Activated CD8-positive, alpha-beta memory T cell treated with anti-CD3 and anti-CD28 coated beads, Interleukin-2, amount 50 U/mL, for 24 hours (primary cell): ENCODE results near the gene SLC16A14.
"Not testable (repeated sequence)": the region's sequence is repeated elsewhere in the genome, so short reads cannot be mapped to it uniquely, and the experiment has no call there.

Experiments used
- DNase-seq: peaks from one replicate; pipeline ENCODE4 v3.0.0-alpha.2; 2020; ENCODE audit errors: extremely low read depth

The SLC16A14 gene, protein sequence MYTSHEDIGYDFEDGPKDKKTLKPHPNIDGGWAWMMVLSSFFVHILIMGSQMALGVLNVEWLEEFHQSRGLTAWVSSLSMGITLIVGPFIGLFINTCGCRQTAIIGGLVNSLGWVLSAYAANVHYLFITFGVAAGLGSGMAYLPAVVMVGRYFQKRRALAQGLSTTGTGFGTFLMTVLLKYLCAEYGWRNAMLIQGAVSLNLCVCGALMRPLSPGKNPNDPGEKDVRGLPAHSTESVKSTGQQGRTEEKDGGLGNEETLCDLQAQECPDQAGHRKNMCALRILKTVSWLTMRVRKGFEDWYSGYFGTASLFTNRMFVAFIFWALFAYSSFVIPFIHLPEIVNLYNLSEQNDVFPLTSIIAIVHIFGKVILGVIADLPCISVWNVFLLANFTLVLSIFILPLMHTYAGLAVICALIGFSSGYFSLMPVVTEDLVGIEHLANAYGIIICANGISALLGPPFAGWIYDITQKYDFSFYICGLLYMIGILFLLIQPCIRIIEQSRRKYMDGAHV

DNA sequence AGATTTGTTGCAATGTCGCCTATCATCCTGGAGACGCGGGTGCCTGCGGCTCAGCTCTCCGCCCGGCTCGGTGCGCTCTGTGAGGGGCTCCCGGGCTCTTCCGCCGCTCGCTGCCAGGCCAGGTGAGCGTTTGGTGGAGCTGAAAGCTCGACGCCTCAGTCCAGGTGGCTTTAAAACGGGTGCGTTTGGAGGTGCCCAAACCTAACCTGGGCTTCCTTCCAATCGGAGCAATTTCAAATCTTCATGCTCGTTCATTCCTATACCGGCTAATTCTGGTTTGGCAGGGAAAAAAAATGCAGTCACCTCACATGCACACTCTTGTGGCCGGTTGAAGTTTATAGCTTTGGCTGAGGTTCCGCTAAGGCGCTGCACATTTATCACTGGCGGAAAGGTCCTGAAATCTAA is at the start of gene SLC16A14:
TSS of gene SLC16A14 (minus strand) at position 274 of the 405 bp plus-strand sequence. CDS start 9,572 bp downstream, outside the sequence.
- DNase-seq, result no peak

DNA sequence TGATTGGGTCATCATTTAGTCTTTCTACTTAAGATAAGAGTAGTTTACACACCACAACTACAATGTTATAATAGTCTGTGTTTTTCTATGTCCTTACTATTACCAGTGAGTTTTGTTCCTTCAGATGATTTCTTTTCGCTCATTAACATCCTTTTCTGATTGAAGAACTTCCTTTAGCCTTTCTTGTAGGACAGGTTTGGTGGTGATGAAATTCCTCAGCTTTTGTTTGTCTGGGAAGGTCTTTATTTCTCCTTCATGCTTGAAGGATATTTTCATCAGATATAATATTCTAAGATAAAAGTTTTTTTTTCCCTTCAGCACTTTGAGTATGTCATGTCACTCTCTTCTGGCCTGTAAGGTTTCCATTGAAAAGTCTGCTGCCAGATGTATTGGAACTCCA is 38.0 kb upstream of the SLC16A14 start:
- no peak for DNase-seq

DNA sequence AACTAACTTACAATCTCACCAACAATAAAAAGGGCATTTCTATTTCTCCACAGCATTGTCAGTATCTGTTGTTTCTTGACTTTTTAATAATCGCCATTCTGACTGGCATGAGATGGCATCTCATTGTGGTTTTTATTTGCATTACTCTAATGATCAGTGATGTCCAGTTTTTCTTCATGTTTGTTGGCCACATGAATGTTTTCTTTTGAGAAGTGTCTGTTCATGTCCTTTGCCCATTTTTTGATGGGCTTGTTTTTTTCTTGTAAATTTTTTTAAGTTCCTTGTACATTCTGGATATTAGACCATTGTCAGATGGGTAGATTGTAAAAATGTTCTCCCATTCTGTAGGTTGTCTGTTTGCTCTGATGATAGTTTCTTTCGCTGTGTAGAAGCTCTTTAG is 33.2 kb upstream of the SLC16A14 start:
- not testable (repeated sequence) for DNase-seq

DNA sequence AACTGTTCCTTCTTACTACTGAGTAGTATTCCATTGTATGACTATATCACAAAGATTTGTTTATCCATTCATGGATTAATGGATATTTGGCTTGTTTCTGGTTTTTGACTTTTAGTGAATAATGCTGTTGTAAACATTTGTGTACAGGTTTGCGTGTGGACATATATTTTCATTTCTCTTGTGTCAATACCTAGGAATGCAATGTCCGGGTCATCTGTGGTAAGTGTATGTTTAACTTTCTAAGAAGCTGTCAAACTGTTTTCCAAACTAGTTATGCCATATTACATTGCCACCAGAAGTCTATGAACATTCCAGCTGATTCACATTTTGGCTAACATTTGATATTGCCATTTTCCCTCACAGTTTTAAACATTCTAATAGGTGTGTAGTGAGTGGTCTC is 29.1 kb upstream of the SLC16A14 start:
- no peak for DNase-seq

DNA sequence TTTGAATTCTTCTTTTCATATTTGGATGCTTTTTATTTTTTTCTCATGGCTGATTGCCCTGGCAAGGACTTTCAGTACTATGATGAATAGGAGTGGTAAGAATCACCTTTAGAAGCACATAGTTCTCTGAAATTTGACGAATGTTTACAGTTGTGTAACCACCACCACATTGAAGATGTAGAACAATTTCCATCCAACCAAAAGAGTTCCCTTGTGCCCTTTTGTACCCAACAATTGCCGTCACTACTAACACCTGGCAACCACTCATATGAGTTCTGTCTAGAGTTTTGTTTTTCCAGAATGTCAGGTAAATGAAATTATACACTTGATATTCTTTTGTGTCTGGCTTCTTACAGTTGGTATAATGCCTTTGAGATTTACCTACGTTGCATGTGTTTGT is 28.7 kb upstream of the SLC16A14 start:
- DNase-seq, result no peak

DNA sequence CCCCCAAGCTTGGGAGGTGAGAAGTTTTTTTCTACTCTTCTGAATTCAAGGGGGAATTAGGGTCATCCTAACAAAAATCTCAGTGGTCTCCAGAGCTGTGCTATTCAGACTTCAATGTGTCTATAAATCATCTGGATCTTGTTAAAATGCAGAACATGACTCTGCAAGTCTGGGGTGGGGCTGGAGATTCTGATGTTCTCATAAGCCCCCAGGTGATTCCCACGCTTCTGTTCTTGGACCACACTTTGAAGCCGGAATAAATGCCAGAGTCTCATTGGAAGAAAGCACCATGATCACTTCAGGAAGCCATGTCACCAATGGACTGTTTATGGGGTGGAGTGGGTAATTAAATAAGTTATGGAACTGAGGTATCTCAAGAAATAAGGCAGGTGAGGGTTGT is 22.2 kb upstream of the SLC16A14 start:
- no peak for DNase-seq

DNA sequence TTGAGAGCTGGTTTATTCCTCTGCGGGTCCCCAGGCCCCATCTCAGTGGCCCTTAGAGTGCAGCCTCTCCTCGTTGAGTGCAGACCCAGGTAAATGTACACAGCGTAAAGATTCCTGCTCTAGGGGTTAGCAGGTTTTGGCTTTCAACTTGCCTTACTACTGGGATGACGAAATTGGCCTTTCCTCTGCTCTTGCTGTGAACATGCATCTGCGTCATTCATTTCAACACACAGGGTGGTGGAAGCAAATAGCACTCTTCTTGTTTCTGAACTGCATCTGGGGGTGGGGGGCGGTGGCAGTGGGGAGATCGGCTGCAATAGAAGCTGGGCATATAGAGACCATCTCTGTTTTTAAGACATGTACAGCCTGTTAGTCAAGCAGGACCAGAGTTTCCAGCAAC is 16.5 kb upstream of the SLC16A14 start:
- DNase-seq, result no peak

DNA sequence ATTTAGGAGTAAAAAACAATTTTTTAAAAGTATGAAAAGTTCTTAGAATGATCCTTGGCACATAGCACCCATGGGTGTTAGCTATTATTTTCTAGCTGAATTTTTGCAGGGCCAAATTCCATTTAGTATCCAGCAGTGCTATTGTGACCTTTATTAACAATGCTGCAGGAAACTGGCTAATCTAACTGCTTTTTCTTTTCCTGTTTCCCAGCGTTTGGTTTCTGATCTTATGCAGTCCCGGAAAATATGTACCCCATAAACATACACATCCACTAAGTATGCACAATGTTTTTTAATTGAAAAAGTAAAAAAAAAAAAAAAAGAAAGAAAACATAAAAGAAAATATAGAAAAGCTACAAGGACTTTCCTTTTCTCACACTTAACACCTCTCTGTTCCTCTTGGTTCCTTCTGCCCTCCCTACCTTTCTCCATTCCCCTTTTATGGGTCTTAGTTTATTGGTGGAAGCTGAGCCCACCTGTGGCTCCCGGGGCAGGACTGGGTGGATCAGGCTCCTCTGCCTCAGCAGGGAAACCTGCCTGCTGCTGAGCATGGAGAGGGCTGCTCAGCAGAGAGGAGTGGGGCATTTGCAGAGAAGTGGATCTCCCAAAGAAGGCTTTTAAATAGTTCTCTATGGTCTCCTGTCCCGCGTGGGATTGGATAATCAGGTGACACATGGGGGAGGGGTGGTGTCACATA is 9.3 kb upstream of the SLC16A14 start:
- no peak for DNase-seq

DNA sequence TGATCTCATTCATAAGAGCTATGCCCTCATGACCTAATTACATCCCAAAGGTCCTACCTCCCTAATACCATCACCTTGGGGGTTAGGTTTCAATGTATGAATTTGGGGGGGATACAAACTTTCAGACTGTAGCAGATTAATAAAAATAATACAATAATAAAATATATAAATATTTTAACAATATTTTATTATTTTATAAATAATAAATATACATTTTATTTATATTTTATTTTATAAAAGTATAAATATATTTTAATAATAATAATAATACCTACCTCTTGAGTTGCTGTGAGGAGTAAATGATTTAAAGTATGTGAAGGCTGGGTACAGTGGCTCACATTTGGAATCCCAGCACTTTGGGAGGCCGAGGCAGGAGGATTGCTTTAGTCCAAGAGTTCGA is 8.1 kb upstream of the SLC16A14 start:
- no peak for DNase-seq

DNA sequence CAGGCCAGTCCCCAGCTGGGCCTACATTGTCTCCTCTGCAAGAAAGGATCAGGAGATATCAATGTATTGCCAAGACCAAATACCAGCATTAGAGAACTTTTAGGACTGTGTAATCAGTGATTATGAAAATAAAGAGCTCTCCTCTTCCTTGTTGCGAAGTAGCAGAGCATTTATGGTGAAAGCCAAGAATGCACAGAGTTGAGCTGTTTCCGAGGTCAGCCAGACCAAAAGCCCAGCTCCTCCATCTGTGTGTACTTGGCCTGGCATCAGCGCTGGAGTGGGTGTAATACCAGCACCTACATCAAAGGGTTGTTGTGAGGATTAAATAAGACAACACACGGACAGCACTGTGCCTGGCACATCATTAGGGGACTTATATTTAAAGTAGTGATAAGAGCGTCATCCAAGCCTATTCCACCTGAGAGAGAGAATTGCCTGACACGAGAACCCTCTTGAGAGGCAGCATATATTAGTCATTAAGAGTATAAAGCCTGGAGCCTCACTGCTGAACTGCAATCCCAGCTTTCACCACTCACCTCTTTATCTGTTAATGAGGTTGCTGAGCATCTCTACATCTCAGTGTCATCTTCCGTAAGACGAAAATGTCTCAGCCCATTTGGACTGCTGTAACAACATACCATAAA is 7.4 kb upstream of the SLC16A14 start:
- no peak for DNase-seq

DNA sequence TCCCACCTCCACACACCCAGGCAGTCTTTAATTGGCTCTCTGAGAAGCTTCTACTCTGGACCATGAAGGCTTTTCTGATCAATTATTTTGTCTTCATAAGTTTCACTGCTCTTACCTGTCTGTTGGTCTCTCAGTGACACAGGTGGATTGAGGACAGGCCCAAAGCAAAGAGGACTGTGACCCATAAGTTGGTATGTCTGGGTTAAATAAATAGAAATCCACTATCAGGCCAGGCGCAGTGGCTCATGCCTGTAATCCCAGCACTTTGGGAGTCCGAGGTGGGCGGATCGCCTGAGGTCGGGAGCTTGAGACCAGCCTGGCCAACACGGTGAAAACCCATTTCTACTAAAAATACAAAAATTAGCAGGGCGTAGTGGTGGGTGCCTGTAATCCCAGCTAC is 2.7 kb upstream of the SLC16A14 start:
- DNase-seq, result no peak

DNA sequence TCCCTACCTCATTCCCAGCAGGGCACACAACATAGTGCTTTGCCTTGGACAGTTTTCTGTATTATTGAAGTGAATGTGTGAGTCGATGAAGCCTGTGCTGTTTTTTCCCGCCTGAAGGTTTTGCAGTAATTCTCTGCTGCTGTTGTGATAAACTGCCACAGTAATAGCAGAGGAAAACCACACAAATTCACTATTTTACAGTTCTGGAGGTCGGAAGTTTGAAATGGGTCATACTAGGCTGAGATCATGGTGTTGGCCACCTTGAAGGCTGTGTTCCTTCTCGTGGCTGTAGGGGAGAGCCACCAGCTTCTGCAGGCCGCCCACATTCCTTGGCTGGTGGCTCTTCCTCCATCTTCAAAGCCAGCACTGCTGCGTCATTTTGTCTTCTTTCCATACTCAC is 678 bp upstream of the SLC16A14 start:
- DNase-seq, result no peak

DNA sequence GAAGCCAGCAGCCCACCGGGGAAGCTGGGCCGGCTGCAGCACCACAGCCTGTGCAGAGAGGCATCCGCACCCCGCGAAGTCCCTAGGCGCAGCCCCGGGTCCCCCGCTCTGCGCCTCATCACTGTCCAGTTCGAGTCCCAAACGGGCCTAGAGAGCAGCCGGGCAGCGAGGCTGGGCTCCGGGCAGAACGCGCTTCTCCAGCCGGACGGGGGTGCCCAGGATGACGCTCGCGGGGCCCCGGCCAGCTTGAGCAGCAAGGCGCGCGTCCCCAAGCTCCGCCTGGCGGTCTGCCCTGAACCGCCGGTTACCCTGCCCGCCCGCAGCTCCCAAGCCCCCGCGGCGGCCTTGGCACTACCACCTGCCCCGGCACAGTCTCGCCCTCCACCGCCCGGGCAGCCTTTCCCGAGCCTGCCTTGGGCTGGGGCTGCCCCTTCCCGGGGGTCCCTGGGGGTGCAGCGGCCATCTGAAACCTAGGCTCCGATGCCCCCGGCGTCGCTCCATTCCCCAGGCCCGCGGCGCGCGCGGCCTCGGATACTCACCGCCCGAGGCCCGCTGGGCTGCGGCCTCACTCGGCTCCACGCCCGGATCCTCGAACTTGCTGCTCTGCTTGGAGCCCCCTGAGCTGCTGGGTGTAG is 591 bp downstream of the SLC16A14 start:
- no peak for DNase-seq

DNA sequence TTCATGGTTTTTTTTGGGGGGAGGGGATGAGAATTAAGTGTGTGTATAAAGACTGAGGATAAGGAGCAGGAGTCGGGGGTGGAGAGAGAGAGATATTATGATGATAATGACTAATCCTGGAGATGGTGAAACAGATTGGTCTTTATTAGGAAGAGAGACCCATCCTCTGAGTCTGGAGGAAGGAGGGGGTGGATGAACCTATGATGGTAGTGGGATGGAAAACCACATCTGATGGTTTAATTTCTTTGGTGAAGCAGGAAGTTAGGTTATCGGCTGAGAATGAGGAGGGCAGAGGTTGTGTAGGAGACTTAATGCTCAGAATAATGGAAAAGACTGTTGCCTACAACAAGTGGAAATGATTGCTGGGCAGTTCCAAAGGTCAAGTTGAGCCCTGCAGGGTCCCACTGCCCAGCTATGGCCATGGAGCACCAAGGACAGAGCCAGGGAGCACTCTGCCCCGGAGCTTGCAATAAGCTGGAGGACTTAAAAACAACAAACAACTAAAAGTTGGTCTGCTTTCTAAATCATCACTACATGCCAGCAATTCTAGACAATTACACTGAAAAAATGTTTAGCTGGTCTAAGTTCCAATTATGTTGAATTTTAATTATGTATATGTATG is 7.9 kb downstream of the SLC16A14 start:
- no peak for DNase-seq

DNA sequence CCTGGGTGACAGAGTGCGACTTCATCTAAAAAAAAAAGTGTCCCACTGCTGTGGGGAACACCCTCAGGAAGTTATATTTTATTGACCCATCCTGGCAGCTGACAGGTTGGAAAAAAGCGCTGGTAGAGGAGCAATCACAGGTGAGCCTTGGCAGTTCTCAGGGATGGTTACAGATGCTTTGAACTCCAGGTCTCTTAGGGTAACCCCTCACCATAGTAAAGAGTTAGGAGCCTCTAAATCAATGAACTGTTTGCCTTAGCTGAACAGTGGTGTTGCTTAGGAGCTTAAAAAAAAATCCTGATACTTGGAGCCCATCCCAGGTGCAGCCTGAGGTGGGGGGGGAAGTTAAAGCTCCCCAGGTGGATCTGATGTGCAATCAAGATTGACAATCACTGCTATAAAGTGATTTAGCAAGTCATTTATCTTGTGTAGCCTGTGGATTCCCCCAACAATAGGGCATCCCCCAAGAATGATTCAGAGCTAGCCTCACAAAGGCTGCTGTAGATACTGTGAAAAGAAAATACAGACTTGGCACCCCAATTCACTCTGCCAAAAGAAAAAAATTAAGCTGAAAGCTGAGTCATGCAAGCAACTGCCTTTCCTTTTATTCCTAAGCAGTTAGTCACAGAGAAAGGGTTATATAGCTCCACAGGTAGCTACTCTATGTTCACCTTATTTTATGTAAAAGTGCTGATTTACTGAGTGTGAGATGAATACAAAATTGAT is 14.8 kb downstream of the SLC16A14 start:
- no peak for DNase-seq

DNA sequence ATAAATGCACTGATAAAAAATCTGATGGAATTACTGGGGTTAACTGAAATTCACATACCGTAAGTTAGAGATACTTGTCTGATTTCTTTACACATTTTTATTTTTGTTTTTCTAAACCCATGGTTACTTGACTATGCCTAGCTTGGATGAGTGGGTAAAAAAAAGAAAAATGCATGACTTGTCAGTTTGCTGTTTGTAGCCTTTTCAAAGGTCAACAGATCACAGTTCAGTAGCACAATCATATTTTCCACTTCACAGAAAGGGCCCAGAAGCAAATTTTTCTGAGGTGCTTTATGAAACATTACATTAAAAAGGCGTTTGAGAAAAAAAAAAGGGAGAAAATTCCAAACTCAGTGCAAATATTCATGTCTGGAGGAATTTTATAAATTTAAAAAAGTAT is 16.4 kb downstream of the SLC16A14 start:
- DNase-seq, result no peak

DNA sequence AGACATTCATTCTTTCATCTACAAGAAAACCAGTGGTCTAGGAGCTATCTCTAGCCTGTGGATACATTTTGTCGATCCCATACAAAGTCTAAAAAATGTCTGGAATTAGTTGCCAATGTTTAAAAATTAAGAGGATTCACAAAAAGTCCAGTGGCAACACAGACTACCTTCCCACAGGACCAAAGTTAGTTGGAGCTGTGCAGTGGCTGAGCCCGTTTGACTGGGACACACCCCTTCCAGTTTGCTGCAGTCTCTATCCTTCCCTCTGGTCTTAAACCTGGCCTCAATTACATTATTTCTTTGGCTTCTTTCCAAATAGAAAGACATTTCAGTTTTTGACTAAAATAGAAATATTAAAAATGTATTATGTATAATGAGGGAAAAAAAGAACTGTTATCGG is 18.6 kb downstream of the SLC16A14 start:
- DNase-seq, result no peak

DNA sequence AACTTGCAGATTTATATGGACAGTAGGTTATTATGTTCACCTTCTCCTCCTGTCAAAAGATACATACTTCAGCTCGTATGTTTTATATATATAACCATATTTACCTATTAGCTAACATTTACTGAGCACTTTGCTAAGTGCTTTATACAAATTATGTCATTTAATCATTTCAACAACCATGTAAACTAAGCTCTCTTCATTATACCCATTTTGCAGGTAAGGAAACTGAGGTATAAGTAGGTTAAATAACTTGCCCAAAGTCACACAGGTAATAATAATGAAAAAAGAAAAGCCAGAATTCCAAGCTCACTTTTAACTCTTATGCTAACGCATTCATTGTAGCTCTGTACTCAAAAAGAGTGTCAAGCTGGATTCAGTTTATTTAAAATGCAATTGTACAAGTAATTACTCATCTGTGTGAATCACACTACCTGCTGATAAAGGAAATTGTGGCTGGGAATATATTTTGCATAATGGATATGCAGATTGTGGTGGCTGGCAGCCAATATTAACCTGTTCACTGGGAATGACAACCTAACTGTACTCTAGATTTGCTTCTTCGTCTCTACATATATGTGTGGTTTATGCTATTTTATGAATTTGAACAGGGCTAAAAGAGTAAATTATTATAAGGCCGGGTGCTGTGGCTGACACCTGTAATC is 20.6 kb downstream of the SLC16A14 start:
- no peak for DNase-seq

DNA sequence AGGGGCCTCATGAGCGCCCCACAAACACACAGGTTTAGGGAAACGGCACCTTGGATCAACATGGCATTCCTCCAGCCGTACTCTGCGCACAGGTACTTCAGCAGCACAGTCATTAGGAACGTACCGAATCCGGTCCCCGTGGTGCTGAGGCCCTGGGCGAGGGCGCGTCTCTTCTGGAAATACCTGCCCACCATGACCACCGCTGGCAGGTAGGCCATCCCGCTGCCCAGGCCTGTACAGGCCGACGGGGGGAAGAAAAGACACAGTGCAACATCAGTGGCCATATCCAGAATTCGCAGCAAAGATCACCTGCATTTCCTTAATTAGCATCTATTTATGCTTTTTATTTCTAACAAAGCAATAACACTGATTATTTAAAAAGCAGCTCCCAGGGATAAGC is 22.2 kb downstream of the SLC16A14 start:
- no peak for DNase-seq

DNA sequence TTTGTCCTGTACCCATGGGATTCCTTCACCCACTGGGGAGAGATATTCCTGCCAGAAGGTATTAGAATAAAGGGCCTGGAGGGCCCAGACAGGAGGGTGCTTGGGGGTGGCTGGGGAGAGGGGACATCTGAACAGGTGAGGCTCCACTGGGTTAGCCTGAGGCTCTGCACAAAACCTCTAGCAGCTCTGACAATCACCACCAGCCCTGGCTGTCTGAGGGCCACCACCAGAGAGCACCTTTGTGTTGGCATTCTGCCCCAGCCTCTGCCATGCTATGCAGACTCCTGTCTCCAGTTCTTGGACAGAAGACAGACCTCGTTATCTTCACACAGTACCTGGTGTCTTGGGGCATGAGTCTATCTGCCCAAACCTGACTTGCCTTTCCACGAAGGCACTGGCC is 25.3 kb downstream of the SLC16A14 start:
- no peak for DNase-seq

DNA sequence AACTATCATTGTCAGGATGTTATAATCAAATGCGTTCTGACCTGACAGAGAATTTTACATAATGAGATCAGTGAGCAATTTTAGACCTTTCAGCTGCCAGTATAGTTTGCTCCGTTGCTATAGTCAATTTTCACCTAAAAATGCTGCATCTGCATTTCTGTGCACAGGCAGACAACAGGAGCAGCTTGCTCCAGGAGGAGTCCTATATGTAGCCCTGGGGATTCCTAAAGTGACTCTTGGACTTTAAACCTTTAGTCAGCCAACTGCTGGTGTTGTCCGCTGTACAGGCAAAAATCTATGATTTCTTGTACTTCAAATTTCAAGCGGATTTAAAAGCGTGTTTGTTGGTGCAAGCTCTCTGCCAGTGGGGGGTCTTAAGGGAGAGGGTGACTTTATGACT is 25.7 kb downstream of the SLC16A14 start:
- DNase-seq, result no peak
